Lung (tissue), 12 donors: Measurements from ENCODE around the gene LSP1. TPM values are rescaled to one million over a fixed set of nuclear protein-coding genes. Genes with fewer than 3 reads are reported as not detected.

ENCODE experiments used
- ATAC-seq: fragments of 200-7000 bp; cut with Tn5 transposase; one replicate; pipeline ENCODE4 v1.9.1; 2020; ENCODE audit warnings: moderate number of reproducible peaks; ENCODE audit not compliant: insufficient read depth, low FRiP score
- DNase-seq, 3 donors: peaks; one replicate each; pipeline ENCODE4 v3.0.0-alpha.2; 2013 to 2017
- H3K27ac ChIP-seq, 2 donors: one replicate each; pipeline ENCODE4 v1.5.1; 2013; ENCODE audit warnings: mild to moderate bottlenecking in 2 of 2, moderate library complexity in 2 of 2, control low read depth in 1 of 2, inconsistent platforms in 1 of 2, low read depth in 1 of 2, low read length in 1 of 2
- H3K27me3 ChIP-seq, 3 donors: one replicate each; pipeline ENCODE4 v1.5.1; 2013; ENCODE audit warnings: low read length in 2 of 3; ENCODE audit not compliant: control insufficient read depth in 3 of 3, insufficient read depth in 3 of 3
- H3K36me3 ChIP-seq, 4 donors: one replicate each; pipeline ENCODE4 v1.5.1; 2013; ENCODE audit warnings: low read length in 4 of 4, mild to moderate bottlenecking in 1 of 4, moderate library complexity in 1 of 4; ENCODE audit not compliant: control insufficient read depth in 4 of 4, insufficient read depth in 4 of 4
- H3K4me1 ChIP-seq, 5 donors: one replicate each; pipeline ENCODE4 v1.5.1; 2013; ENCODE audit warnings: low read length in 5 of 5, mild to moderate bottlenecking in 2 of 5, moderate library complexity in 1 of 5; ENCODE audit not compliant: control insufficient read depth in 5 of 5, insufficient read depth in 5 of 5
- H3K4me3 ChIP-seq: one replicate; pipeline ENCODE4 v1.5.1; 2013; ENCODE audit warnings: mild to moderate bottlenecking, control low read depth, moderate library complexity
- H3K9ac ChIP-seq, 2 donors: one replicate each; pipeline ENCODE4 v1.5.1; 2013; ENCODE audit warnings: low read length in 2 of 2, control low read depth in 1 of 2; ENCODE audit not compliant: insufficient read depth in 1 of 2
- H3K9me3 ChIP-seq, 4 donors: one replicate each; pipeline ENCODE4 v1.5.1; 2013; ENCODE audit warnings: low read length in 3 of 4, mild to moderate bottlenecking in 1 of 4, moderate library complexity in 1 of 4; ENCODE audit not compliant: control insufficient read depth in 4 of 4, insufficient read depth in 3 of 4
- WGBS, 2 donors: extraction: QIAGEN DNeasy Blood & Tissue Kit; methylation state at CpG; one replicate each; pipeline ENCODE4 v1.1.7; 2013; 5-methylcytosine and 5-hydroxymethylcytosine counted together
- polyA plus RNA-seq, 2 donors: library from polyadenylated mRNA; stranded (reverse); fragments of 200-250 nt; gene quantifications; one replicate each; pipeline ENCODE4 v1.2.1, GENCODE V29; 2013
- total RNA-seq, 2 donors: library from RNA; depleted of rRNA in 1 of 2; stranded (reverse); fragments of >200 nt in 1 of 2; gene quantifications; one replicate each; pipeline ENCODE4 v1.2.1, GENCODE V29; 2014 to 2021
- TF ChIP-seq, protein P1 (sequence below): IDR thresholded peaks from 2 replicates; pipeline ENCODE4 v1.5.1; 2012; ENCODE audit warnings: mild to moderate bottlenecking; ENCODE audit errors: control extremely low read depth, extremely low read depth
- donor health status: control.
- donor health status: control.
- donor health status: Bipolar disorder and iron deficiency.
- donor health status: healthy.
- donor health status: DM: yes; HTN: yes; CAD: no.

LSP1 gene
- total and polyA plus RNA-seq, 4 donors: 44.9 to 121 (median 83.9) TPM

DNA sequence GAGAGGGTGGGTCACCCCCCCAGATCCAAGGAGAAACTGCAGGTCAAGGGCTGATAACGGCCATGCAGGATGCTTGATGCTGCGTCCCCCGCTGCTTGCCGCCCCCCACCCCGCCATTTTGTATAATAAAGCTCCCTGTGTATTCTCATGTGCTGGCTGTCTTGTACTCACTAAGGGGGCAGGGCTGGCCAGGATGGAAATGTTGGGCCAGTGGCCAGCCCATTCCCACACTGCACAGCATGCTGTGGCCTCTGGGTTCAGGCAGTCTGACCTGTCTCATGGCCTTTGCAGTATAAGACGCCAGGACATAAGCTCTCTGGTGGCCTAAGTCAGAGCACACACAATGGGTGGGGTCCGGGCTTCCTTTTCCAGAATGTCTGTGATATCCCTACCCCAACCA, 39.2 kb downstream of the LSP1 start:
- ATAC-seq (no peak), DNase-seq (no peak)

DNA sequence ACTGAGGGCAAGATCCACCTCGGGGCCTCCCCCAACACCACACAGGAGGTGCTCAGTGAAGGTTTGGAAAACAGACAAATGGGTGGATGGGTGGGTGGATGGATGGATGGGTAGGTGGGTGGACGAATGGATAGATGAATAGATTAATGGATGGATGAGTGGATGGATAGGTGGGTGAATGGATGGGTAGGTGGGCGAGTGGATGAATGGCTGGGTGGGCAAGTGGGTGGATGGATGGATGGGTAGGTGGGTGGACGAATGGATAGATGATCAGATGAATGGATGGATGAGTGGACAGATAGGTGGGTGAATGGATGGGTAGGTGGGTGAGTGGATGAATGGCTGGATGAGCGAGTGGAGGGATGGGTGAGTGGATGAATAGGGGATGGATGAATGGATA, 39.7 kb downstream of the LSP1 start:
- TF ChIP-seq, protein P1, sequence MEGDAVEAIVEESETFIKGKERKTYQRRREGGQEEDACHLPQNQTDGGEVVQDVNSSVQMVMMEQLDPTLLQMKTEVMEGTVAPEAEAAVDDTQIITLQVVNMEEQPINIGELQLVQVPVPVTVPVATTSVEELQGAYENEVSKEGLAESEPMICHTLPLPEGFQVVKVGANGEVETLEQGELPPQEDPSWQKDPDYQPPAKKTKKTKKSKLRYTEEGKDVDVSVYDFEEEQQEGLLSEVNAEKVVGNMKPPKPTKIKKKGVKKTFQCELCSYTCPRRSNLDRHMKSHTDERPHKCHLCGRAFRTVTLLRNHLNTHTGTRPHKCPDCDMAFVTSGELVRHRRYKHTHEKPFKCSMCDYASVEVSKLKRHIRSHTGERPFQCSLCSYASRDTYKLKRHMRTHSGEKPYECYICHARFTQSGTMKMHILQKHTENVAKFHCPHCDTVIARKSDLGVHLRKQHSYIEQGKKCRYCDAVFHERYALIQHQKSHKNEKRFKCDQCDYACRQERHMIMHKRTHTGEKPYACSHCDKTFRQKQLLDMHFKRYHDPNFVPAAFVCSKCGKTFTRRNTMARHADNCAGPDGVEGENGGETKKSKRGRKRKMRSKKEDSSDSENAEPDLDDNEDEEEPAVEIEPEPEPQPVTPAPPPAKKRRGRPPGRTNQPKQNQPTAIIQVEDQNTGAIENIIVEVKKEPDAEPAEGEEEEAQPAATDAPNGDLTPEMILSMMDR: no peak
- Histone ChIP-seq H3K27me3 (no peaks in the 10 kb centered on the region), H3K9me3 (no peaks in the 10 kb centered on the region), H3K4me3 (no peak overlapping the region), H3K36me3 (no peaks in the 10 kb centered on the region), H3K9ac (no peak overlapping the region), H3K27ac (no peak overlapping the region), H3K4me1 (no peaks in the 10 kb centered on the region)
- 89 to 92% methylated on average over 5 of the region's 5 CpGs for WGBS, 2 donors
- ATAC-seq: no peak
- no peak for DNase-seq

More for the DNA sequence above, 39.2 kb downstream of the LSP1 start:
- Histone ChIP-seq H3K4me3 (no peak overlapping the region), H3K36me3 (no peaks in the 10 kb centered on the region), H3K9me3 (no peaks in the 10 kb centered on the region), H3K4me1 (no peaks in the 10 kb centered on the region), H3K9ac (no peak overlapping the region), H3K27me3 (no peaks in the 10 kb centered on the region), H3K27ac (no peak overlapping the region)
- TF ChIP-seq, protein P1: no peak
- 84 to 95% methylated on average over 7 of the region's 7 CpGs for WGBS, 2 donors

DNA sequence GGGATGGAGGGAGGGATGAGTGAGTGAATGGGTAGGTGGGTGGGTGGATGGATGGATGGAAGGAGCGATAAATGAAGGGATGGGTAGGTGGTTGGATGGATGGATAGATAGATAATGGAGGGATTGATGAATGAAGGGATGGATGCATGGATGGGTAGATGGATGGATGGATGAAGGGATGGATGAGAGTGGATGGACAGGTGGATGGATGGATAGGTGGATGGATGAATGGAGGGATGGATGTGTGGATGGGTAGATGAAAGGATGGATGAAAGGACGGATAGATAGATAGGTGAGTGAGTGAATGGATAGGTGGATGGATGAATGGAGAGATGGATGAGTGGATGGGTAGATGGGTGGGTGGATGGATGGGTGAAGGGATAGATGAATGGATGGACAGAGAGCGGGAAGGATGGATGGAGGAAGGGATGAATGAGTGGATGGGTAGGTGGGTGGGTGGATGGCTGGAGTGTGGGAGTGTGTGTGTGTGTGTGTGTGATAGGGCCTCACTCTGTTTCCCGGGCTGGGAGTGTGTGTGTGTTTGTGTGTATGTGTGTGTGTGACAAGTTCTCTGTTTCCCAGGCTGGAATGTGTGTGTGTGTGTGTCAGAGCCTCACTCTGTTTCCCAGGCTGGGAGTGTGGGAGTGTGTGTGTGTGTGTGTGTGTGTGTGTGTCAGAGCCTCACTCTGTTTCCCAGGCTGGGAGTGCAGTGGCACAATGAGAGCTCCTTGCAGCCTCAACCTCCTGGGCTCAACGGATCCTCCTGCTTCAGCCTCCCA, 40.9 kb downstream of the LSP1 start:
- no peak overlapping the region for H3K4me3 ChIP-seq
- no peaks in the 10 kb centered on the region for H3K27me3 ChIP-seq
- DNase-seq: peak in 1 of 3 donors; percentile 11
- 86 to 90% methylated on average over 5 of the region's 5 CpGs for WGBS, 2 donors
- ATAC-seq: no peak
- TF ChIP-seq, protein P1: no peak
- H3K9ac ChIP-seq: no peak overlapping the region
- H3K27ac ChIP-seq: no peak overlapping the region
- H3K9me3 ChIP-seq: no peaks in the 10 kb centered on the region
- no peaks in the 10 kb centered on the region for H3K4me1 ChIP-seq
- no peaks in the 10 kb centered on the region for H3K36me3 ChIP-seq

DNA sequence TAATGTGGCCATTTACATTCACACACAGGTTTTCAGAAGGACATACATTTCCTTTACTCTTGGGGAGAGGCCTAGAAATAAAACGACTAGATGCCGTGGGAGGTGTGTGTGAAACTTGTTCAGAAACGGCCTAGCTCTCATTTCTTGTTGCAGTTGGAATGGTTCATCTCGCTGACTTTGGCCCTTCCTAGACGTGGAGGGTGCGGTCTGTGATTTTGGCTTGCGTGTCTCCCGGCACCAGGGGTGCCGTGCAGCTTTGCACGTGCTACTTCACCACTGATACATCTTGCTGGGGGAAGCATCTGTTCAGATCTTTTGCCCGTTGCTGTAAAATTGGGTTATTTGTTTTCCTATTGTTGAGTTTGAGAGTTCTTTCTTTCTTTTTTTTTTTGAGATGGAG, 41.9 kb downstream of the LSP1 start:
- H3K4me3 ChIP-seq: no peak overlapping the region
- H3K36me3 ChIP-seq: no peaks in the 10 kb centered on the region
- H3K9me3 ChIP-seq: no peaks in the 10 kb centered on the region
- no peak overlapping the region for H3K9ac ChIP-seq
- H3K27ac ChIP-seq: no peak overlapping the region
- ATAC-seq: no peak
- H3K4me1 ChIP-seq: no peaks in the 10 kb centered on the region
- no peaks in the 10 kb centered on the region for H3K27me3 ChIP-seq
- 91 to 94% methylated on average over 11 of the region's 11 CpGs for WGBS, 2 donors
- no peak for DNase-seq
- TF ChIP-seq, protein P1: no peak
